Activated CD4-positive, CD25-positive, alpha-beta regulatory T cell (primary cell): ENCODE data around the gene PLS3.

Experiments used
- DNase-seq, 4 experiments: peaks; one replicate each; lab custom pipeline; 2025; lab: John Stamatoyannopoulos, UW

PLS3 gene

DNA sequence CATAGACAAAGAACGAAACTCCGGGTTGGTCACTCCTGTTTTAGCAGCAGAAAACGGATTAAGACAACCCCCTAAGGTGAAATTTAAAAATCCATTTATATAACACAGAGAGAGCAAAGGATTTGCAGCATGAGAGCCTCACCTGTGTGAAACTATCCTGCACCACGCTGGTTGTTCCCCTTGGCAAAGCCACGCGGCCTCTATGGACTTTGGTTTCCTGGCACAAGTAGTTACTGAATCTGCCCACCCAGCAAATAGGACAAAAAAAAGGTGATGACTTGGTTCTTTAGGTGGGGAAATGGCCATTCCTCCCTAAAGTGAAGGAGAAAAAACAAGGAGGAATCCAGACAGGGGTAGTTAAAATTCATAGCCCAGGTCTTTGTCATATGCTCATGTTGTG, 133.1 kb downstream of the PLS3 start:
- no peak for DNase-seq

DNA sequence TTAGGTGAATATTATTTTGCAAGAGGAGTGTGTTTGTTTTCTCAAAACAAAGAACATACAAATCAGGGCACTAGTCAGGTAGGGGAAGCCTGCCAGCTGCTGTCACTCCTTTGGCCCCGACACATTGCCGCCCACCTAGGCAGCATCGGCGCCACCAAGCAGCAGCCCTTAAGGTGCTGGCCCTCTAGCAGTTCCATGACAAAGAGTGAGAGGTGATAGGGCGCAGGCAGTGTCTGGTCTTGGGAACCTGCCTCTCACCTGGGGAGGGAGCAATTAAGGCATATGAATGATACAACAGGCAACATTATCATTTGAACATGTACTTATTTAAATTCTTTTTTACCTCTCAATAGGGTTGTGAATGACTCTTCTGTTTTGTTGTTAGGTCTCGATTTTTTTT, 135.1 kb downstream of the PLS3 start:
- no peak for DNase-seq

DNA sequence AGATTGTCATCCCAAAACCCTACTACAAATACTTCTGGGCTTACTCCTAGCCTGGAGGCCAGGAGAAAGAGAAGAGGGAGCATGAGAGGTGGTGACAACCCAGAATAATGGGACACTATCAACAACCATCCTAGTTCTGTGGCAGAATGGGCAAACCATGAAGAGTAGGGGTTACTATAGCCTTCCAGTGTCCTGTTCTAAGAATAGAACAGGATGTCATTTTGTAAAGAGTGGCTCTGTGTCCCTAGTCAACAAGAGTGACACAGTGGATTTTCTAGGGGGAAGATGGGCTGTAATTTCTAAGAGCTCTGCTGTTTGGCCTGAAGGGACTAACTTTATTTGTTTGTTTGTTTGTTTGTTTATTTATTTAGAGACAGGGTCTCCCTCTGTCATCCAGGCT, 136.0 kb downstream of the PLS3 start:
- no peak for DNase-seq

DNA sequence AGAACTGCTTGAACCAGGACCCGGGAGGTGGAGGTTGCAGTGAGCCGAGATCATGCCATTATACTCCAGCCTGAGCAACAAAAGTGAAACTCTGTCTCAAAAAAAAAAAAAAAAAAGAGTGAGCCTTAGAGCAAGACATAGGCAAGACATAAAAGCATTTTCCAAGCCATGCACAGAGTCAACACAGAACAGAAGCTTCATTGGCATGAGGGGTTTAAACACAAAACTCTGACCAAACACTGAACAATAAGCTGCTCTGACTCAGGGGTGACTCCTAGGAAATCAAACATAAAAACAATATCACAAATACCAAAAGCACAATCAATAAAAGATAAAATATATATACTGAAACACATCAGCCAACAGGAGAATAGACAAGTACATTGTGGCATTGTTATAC, 136.8 kb downstream of the PLS3 start:
- no peak for DNase-seq
